Fibroblast of skin of scalp (primary cell): ENCODE measurements around the gene RNF126.
A peak's percentile ranks its signal among the peaks of the same experiment; 100 is the strongest.
"Not testable (repeated sequence)": the region's sequence is repeated elsewhere in the genome, so short reads cannot be mapped to it uniquely, and the experiment has no call there.

Source experiments
- DNase-seq: peaks from one replicate; pipeline ENCODE4 v3.0.0-alpha.2; 2013

The RNF126 gene

DNA sequence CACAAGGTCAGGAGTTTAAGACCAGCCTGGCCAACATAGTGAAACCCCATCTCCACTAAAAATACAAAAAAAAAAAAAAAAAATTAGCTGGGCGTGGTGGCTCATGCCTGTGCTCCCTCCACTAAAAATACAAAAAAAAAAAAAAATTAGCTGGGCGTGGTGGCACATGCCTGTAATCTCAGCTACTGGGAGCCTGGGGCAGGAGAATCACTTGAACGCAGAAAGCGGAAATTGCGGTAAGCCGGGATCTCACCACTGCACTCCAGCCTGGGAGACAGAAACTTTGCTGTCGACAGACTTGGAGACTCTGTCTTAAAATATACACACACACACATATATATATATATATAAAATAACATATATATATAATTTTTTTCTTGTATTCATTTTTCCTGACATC is 36.4 kb downstream of the RNF126 start:
- not testable (repeated sequence) for DNase-seq

DNA sequence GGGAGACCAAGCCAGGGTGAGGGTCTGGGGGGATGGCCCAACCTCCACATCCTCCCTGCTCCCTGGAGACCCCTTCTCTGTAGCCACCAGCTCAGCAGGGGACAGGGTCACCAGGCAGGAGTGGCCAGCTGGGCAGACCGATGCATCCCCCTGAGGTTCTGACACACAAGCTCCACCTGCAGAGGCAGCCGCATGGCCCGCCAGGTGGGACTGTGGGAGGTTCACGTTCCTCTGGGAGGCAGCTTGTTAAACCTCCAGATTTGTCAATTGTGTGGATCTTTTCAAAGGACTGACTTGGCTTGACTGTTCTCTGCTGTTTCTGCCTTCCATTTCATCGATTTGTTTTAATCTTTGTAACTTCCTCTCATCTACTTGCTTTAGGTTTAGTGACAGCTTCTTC is 37.8 kb downstream of the RNF126 start:
- DNase-seq: no peak

DNA sequence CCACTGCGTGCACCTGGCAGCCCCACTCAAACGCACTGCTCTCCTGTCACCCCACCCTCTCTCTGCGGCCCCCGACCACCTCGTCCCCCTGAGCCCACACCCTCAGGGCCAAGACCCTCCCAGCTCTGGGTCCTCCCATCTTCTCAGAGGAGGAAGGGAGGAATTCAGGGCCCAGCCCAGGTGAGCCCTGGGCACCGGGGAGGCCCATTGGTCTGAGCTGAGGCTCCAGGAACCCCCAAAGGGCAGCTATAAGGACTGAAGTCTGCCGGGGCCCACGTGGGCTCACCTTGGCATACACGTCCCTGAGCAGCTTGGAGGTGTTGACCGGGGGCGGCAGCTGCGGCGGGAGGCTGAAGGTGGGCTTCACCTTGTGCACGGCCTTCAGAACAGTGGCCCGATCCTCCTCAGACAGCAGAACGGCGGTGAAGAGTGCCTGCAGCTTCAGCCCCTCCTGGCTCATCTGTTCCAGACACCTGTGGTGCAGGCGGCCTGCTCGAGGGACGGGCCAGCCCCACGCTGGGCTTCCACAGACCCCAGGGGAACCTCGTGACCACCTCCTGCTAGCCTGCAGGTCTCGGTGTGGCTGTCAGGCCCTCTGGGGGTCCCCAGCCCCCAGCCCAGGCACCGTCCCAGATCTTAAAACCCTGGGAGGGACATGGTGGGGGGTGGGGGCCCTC is 38.4 kb downstream of the RNF126 start:
- DNase-seq: no peak

DNA sequence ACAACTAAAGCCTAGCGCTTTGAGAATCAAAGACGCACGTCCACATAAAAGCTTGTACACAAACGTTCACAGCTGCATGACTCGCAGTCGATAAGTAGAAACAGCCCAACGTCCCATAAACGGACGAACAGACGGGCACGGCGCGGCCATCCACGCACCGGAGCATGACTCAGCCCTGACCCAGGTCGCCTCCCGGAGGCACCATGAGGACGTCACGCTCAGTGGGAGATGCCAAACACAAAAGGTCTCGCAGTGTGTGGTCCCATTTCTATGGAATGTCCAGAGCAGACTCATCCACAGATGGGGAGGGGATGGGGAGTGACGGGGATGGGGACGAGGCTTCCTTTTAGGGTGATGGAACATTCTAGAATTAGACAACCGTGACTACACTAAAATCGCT is 39.0 kb downstream of the RNF126 start:
- DNase-seq: peak; percentile 93

DNA sequence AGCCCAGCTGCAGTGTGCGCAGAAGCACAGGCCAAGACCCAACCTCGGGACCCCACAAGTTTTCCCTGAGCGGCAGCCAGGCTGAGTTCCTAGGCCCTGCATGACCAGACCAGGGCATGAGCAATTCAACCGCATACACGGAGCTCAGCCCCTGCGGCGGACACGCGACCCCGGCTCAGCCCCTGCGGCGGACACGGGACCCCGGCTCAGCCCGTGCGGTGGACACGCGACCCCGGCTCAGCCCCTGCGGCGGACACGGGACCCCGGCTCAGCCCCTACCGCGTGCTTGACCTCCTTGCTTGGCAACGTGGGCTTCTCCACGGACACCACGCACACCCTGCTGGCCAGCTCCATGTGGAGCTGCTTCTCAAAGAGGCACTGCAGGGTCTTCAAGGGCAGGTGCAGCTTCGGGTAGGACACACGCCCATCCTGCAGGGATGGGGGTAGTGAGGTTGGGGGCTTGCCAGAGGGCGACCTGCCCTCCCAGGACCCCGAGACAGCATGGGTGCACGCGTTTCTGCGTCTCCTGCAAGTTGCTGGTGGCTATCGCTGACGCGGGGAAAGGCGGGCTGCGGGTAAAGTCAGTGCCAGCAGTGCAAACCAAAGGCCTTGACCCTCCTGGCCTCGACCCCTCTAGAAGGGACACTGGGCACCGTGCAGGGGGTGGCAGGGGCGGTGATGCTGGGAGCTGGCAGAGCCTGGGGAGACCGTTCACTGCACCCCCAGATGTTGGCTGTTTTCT is 39.7 kb downstream of the RNF126 start:
- DNase-seq: no peak

DNA sequence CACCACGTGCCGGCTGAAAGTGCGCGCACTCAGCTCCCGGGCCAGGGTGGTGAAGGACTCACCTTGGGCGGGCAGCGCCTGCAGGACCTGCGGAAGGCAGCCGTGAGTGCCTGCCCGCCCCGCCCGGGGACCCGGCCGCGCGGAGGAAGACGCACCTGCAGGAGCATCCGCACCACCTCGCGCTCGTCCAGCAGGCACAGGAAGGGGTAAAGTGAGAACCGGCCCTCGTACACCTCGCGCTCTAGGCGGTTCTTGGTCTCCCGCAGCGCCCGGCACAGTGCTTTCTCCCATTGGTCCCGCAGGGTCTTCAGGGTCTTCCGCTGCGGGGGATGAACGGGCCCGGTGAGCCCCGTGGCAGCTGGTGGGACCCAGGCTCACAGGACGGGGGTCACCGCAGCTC is 40.3 kb downstream of the RNF126 start:
- DNase-seq: no peak

DNA sequence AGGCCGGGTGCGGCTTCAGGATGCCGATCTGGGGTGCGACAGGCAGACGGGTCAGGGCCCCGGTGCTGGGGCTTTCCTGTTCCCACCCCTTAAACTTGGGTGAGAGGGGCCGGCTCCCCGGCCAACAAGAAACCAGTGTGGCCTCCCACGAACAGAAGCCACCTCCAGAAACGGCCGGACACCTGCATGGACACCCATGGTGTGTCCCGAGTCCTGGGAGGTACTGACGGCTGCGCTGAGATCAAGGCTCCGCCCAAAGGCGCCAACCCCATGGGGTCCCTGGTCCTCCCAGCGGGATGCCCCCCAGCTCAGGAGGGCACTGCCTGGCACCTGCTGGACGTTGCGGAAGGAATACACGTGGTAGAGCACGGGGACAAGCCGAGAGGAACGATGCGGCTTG is 41.2 kb downstream of the RNF126 start:
- no peak for DNase-seq

DNA sequence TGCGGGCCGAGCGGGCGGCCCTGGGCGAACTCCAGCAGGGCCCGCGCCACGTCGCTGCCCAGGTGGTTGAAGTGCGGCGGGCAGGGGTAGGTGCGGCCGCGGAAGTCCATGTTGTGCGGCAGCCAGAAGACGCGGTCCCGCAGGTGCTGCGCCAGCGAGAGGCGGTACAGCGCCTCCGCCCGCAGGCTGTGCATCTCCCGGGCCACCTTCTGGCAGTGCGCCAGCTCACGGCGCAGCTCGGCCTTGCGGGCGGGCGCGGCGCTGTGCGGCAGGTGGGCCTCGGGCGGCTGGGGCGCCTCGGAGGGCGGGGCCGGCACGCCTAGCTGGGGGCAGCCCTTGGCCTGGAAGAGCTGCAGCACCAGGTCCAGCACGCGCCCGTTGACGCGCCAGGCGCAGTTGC is 41.8 kb downstream of the RNF126 start:
- not testable (repeated sequence) for DNase-seq

DNA sequence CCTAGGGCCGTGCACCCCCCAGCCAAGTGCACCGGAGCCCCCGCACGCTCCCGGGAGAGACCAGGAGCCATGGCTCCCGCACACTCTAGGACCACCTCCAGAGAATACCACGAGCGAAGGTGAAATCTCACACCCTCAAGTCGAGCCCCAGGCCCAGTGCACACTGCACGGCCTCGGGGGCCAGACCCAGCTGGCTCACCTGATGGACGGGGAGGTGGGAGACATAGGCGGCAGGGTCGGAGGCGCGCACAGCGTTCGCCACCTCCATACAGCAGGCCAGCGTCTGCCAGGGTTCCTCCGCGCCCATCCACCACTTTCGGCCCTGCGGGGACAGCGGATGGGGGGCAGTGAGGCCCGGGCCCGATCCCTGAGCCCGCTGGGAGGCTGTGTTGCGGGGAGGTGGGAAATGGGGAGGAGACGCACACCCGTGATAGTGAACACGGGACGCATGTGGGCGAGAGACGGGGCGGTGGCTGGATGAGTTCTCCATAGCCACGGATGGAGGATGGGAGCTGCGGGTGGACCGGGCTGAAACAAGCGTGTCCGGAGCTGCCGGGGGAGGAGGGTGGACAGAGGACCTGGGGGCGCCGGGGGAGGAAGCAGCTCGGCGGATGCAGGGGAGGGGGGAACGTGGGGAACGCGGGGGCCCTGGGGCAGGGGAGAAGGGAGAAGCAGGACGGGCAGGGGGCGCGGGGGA is 42.7 kb downstream of the RNF126 start:
- DNase-seq: no peak

DNA sequence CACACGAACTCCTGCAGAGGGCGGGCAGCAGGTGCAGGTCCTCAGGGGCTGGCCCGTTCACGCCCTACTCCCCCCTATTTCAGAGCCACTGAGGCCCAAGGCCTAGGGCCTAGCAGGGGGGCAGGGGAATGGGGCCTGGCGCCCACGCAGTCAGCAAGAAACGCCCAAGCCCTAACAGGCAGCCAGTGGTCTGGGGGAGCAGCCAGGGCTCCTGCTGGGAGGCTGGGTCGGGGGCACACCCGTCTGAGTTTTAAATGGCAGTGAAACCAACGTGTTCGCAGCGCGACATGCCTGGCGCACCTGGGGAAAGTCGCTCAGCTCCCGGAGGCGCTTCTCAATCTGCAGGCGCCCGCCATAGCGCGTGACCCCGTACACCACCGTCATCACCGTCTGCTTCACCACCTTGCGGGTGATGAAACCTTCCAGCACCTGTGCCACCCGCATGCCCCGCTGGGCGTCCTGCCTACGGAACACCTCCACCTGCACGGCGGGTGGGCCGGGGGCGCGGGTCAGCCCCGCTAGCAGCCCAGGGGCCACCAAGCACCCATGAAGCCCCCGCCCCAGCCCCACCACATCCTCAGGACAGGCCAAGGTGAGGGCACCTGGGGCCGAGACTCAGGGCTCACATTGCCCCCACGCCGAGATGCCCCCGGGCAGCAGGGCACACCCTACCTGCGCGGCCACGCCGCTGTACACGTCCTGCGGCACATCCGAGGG is 43.6 kb downstream of the RNF126 start:
- no peak for DNase-seq

DNA sequence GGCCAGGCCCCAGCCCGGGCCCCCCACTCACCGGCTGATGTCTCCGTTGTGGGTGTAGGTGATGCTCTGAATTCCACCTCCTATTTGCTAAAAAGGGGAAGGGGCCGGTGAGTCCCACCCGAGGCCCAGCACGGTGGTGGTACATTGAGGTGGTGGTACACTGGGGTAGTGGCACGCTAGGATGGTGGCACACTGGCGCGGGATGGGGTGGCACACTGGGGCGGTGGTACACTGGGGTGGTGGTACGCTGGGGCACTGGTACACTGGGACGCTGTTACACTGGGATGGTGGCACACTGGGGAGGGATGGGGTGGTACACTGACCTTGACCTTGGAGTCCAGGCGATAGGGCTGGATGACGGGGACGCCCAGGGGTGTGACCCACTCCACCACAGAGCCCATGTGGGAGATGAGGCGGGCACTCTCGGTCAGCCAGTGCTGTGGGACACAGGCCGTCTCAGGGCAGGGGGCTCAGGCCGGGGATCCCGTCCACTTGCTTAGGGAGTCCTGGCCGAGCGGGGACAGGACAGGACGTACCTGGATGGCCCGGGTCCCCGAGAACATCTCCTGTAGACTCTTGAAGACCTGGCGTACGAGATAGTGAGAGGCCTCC is 44.2 kb downstream of the RNF126 start:
- no peak for DNase-seq

DNA sequence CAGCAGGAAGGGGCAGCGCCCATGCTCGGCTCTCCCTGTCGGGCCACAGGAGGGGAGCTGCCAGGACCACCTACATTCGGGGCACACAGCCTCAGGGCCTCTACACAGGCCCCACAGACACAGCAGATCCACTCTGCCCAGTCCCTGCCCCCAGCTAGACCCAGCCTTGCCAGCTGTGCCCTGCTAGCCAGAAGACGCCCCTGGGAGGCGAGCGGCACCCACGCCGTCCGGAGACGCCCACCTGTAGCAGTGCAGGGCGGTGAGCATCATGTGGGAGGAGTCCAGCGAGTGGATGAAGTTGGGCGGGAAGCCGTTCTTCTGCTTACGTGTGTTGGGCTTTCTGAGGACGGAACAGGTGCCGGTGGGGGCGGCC is 44.8 kb downstream of the RNF126 start:
- DNase-seq: no peak

DNA sequence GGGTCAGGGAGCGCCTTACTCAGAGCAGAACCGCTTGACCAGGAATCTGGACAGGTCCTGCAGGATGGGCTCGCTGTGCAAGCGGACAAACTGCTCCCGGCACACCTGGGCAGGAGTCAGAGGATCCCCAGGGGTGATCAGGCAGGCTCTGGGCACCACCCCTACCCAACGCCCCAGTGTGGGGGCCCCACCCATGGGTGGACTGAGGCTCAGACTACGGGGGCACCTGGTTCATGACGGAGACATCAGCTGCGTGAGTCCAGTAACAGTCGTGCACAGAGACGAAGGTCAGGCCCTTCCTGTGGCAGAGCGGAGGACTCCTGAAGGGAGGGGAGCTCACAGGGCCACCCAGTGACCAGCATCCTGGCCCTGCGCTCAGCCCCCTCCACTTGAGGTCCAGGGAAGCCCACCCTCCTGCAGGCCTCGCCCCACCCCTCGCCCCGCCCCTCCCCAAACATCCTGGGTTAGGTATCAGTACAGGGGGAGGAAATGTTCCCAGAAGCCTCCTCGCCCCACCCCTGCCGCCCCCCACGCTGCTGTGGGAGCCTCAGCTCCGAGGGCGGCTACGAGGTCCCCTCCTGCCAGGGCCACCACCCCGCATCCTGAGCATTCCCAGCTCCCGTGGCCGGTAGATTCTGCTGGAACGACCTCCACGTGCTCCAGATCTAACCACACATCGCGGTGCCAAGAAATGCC is 45.3 kb downstream of the RNF126 start:
- DNase-seq: no peak

DNA sequence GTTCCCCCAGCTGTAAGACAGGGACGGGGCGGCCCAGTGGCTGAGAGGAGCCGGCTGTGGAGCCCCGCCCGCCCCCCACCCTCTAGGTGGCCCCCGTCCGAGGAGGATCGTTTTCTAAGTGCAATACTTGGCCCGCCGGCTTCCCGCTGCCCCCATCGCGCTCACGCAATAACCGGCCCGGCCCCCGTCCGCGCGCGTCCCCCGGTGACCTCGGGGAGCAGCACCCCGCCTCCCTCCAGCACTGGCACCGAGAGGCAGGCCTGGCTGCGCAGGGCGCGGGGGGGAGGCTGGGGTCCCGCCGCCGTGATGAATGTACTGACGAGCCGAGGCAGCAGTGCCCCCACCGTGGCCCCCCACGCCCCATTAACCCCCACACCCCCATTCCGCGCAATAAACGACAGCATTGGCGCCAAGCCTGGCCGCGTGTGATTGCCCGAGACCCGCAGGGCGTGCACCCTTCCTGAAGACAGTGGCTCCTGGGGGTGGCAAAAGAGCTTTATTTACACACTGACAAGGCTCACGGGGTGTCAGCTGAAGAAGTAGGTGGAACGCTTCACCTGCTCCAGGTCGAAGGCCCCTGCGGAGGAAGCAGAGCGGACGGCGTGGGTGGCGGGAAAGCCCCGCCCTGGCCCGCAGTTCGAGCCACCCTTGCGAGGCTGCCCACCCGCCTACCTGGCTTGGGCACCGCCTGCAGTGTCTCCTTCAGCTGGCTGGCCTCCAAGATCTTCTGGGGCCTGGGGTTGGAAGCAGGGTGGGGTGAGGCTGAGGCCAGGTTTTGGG is 46.1 kb downstream of the RNF126 start:
- no peak for DNase-seq

DNA sequence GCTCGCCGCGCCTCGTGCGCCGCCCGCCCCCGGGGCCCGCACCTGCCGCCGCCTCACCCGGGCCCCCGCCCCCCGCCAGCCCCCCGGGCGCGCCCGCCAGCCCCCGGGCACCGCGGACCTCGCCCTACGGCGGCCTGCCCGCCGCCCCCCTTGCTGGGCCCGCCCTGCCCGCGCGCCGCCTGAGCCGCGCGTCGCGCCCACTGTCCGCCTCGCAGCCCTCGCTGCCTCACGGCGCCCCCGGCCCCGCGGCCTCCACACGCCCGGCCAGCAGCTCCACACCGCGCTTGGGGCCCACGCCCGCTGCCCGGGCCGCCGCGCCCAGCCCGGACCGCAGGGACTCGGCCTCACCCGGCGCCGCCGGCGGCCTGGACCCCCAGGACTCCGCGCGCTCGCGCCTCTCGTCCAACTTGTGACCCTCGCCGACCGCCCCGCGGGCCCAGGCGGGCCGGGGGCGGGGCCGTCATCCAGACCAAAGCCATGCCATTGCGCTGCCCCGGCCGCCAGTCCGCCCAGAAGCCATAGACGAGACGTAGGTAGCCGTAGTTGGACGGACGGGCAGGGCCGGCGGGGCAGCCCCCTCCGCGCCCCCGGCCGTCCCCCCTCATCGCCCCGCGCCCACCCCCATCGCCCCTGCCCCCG is 46.8 kb downstream of the RNF126 start:
- DNase-seq: no peak

DNA sequence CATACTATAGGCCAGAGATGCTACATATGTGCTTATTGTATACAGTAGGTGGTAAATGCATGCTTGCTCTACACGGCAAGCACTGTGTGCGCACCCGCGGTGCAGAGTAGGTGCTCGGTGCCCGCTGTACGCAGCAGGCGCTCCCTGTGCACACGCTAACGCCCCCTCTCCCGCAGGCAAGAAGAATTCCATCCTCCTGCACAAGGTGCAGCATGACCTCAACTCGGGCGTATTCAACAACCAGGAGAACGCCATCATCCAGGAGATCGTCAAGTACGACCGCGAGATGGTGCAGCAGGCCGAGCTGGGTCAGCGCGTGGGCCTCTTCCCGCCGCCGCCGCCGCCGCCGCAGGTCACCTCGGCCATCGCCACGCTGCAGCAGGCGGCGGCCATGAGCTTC is 47.4 kb downstream of the RNF126 start:
- DNase-seq: no peak

DNA sequence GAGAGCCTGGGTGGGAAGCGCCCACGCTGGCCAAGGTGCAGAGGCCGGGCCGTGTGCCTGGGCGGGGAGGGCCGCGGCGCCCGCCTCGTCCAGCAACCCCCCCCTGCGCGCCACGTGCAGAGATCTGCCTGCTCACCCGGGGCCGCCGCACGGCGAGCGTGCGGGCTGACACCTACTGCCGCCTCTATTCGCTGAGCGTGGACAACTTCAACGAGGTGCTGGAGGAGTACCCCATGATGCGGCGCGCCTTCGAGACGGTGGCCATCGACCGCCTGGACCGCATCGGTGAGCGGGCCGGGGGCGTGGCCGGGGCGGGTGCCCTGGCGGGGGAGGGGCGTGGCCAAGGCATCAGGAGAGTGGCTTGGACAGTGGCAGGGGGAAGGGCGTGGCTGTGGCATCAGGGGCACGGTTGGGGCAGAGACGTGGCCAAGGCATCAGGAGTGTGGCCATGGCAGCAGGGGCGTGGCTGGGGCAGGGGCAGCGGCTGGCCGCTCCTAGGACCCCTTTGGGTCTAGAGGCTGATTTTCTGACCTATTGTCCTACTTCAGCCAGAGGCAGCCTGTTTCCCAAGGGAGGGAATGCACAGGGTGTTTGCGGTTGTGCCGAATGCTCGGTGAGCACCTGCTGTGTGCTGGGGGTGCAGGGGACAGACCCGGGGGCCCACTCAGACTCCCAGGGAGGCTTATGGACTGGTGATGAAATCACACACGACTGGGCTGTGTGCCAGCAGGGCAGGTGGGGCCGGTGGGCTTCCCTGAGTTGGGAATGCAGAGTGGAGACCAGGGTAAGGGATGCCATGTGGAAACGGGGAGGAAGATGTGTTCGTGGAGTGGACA is 49.1 kb downstream of the RNF126 start:
- DNase-seq: no peak

DNA sequence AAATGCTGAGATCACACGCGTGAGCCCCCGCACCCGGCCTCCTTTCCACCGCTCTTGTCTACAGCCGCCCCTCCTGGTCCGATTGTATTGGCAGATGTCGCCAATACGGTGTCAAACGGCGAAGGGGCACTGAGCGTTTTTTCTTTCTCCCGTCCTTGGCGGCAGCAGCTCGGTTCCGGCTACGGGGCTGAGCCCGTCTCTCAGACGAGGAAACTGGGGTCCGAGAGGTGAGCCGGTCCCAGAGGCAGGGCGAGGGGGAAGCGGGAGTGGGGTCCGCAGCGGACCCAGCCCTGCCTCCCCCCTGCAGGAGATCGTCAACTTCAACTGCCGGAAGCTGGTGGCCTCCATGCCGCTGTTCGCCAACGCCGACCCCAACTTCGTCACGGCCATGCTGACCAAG is 50.1 kb downstream of the RNF126 start:
- no peak for DNase-seq

DNA sequence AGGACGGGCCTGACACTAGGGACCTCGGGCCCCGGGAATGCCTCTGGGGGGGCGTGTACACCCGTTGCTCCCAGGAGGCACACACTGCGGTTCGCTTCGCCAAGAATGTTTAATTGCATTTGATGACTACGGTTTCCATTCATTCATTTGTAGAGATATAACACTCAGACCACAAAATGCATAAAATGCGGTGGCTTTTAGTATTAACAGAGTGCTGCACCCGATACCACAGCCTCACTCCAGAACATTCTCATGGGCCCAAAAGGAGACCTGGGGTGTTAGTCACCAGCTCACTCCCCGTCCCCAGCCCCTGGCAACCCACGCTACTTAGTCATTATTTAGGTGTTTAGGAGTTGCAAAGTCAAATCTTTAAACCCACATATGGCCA is 51.5 kb downstream of the RNF126 start:
- DNase-seq: peak; percentile 97
